Loucy (cell line): ENCODE data around the gene TNNI3.

Experiments
- H2AFZ ChIP-seq: fragments of 200-600 bp; sonication (generic); 2 replicates; pipeline ENCODE4 v1.6.0; 2016; ENCODE audit warnings: antibody characterized with exemption, mild to moderate bottlenecking, low read length, moderate library complexity
- H3F3A ChIP-seq: fragments of 200-600 bp; 2 replicates; pipeline ENCODE4 v1.6.0; 2016; ENCODE audit warnings: antibody characterized with exemption, low read depth, mild to moderate bottlenecking
- H3K27me3 ChIP-seq: fragments of 200-600 bp; sonication (generic); 2 replicates; pipeline ENCODE4 v1.6.1; 2014; ENCODE audit warnings: low read length, mild to moderate bottlenecking; ENCODE audit not compliant: insufficient read depth, poor library complexity, severe bottlenecking
- H3K36me3 ChIP-seq: fragments of 200-600 bp; sonication (generic); 2 replicates; pipeline ENCODE4 v1.6.1; 2016; ENCODE audit warnings: low read length; ENCODE audit not compliant: insufficient read depth
- H3K4me1 ChIP-seq: fragments of 200-600 bp; sonication (generic); 2 replicates; pipeline ENCODE4 v1.5.1; 2014; ENCODE audit warnings: low read length, mild to moderate bottlenecking; ENCODE audit not compliant: insufficient read depth, poor library complexity, severe bottlenecking
- H3K4me2 ChIP-seq: fragments of 200-600 bp; sonication (generic); 2 replicates; pipeline ENCODE4 v1.6.0; 2014; ENCODE audit warnings: antibody characterized with exemption, low read length, low read depth, mild to moderate bottlenecking; ENCODE audit not compliant: poor library complexity, severe bottlenecking
- H3K4me3 ChIP-seq: fragments of 200-600 bp; sonication (generic); 2 replicates; pipeline ENCODE4 v1.5.1; 2014; ENCODE audit warnings: low read length, mild to moderate bottlenecking, mixed read lengths; ENCODE audit not compliant: poor library complexity, severe bottlenecking
- H3K79me2 ChIP-seq: fragments of 200-600 bp; sonication (generic); 2 replicates; pipeline ENCODE4 v1.6.1; 2014; ENCODE audit warnings: low read length; ENCODE audit not compliant: insufficient read depth
- H3K9ac ChIP-seq: fragments of 200-600 bp; sonication (generic); 2 replicates; pipeline ENCODE4 v1.6.0; 2014; ENCODE audit warnings: mild to moderate bottlenecking, low read depth, low read length, moderate library complexity; ENCODE audit not compliant: poor library complexity, severe bottlenecking
- H3K9me2 ChIP-seq: fragments of 200-600 bp; sonication (generic); replicated peaks from 2 replicates; pipeline ENCODE4 v1.6.1; 2016; ENCODE audit warnings: low read depth, low read length, mixed read lengths
- H3K9me3 ChIP-seq: fragments of 200-600 bp; sonication (generic); 2 replicates; pipeline ENCODE4 v1.6.1; 2014; ENCODE audit warnings: mild to moderate bottlenecking, antibody characterized with exemption, low read length, low read depth; ENCODE audit not compliant: insufficient read depth
- H4K20me1 ChIP-seq: fragments of 200-600 bp; sonication (generic); 2 replicates; pipeline ENCODE4 v1.6.0; 2014; ENCODE audit warnings: antibody characterized with exemption, low read length, mild to moderate bottlenecking; ENCODE audit not compliant: insufficient read depth, poor library complexity, severe bottlenecking
- CTCF ChIP-seq: fragments of 200-600 bp; sonication (generic); conservative IDR thresholded peaks from 2 replicates; pipeline ENCODE4 v1.5.1; 2014; ENCODE audit warnings: mild to moderate bottlenecking, antibody characterized with exemption, low read length
- EZH2phosphoT487 ChIP-seq: fragments of 200-600 bp; IDR thresholded peaks from 2 replicates; pipeline ENCODE4 v1.6.1; 2018; ENCODE audit warnings: antibody characterized with exemption, mild to moderate bottlenecking, moderate library complexity, borderline replicate concordance

The TNNI3 gene

GRCh38 chr19:55145232-55145631 lies 12.3 kb downstream of the TNNI3 start:
- Histone ChIP-seq H2AFZ (peak overlapping the region; percentile 9; the same call in 1 of the 2 replicates), H3F3A (no peaks in the 10 kb centered on the region), H3K79me2 (no peaks in the 10 kb centered on the region), H3K9me2 (no peaks in the 10 kb centered on the region), H3K4me1 (peaks cover 6% of the 10 kb centered on the region), H4K20me1 (no peaks in the 10 kb centered on the region), H3K4me3 (peak overlapping the region; percentile 80), H3K9ac (peak overlapping the region; percentile 65), H3K9me3 (no peaks in the 10 kb centered on the region), H3K36me3 (no peaks in the 10 kb centered on the region), H3K27me3 (no peaks in the 10 kb centered on the region), H3K4me2 (peak overlapping the region; percentile 76)
- TF ChIP-seq CTCF = no peak
- TF ChIP-seq EZH2phosphoT487 = no peak

GRCh38 chr19:55141696-55142095 lies 15.8 kb downstream of the TNNI3 start:
- no peaks in the 10 kb centered on the region for H3K9me3 ChIP-seq
- H3K9me2 ChIP-seq = no peaks in the 10 kb centered on the region
- H2AFZ ChIP-seq = no peak overlapping the region
- H3K4me2 ChIP-seq = no peak overlapping the region
- H3K27me3 ChIP-seq = no peaks in the 10 kb centered on the region
- no peak for TF ChIP-seq EZH2phosphoT487
- TF ChIP-seq CTCF = no peak
- H3K79me2 ChIP-seq = no peaks in the 10 kb centered on the region
- H3K9ac ChIP-seq = no peak overlapping the region
- no peaks in the 10 kb centered on the region for H3F3A ChIP-seq
- H3K4me3 ChIP-seq = no peak overlapping the region
- H3K36me3 ChIP-seq = no peaks in the 10 kb centered on the region
- no peaks in the 10 kb centered on the region for H4K20me1 ChIP-seq
- peaks cover 6% of the 10 kb centered on the region for H3K4me1 ChIP-seq

- TF ChIP-seq CTCF (no peak), EZH2phosphoT487 (no peak)
- H3K9ac ChIP-seq = no peak overlapping the region
Measured at GRCh38 chr19:55137915-55138314, 19.6 kb downstream of the TNNI3 start.

More at GRCh38 chr19:55137915-55138314, 19.6 kb downstream of the TNNI3 start:
- H3K4me2 ChIP-seq = no peak overlapping the region
- H3K27me3 ChIP-seq = no peaks in the 10 kb centered on the region
- no peaks in the 10 kb centered on the region for H3K36me3 ChIP-seq
- no peaks in the 10 kb centered on the region for H3K79me2 ChIP-seq
- no peaks in the 10 kb centered on the region for H3K9me3 ChIP-seq
- H3K4me3 ChIP-seq = no peak overlapping the region
- H3K4me1 ChIP-seq = peaks cover 3% of the 10 kb centered on the region
- no peaks in the 10 kb centered on the region for H3K9me2 ChIP-seq
- H3F3A ChIP-seq = no peaks in the 10 kb centered on the region
- no peak overlapping the region for H2AFZ ChIP-seq
- H4K20me1 ChIP-seq = no peaks in the 10 kb centered on the region
